ACC112 (cell line): ENCODE measurements around the gene ALDH1L1.
A peak's percentile ranks its signal among the peaks of the same experiment; 100 is the strongest.

ENCODE experiments used
- H2AFZ ChIP-seq: fragments of 200-600 bp; sonication (generic); one replicate; pipeline ENCODE4 v1.6.0; 2017; ENCODE audit warnings: antibody characterized with exemption, low read length; ENCODE audit not compliant: unreplicated experiment
- H3K27ac ChIP-seq: fragments of 200-600 bp; sonication (generic); 2 replicates; pipeline ENCODE4 v1.5.1; 2014; ENCODE audit warnings: low read depth, mild to moderate bottlenecking, antibody characterized with exemption, low read length, moderate library complexity
- H3K27me3 ChIP-seq: fragments of 200-600 bp; sonication (generic); 2 replicates; pipeline ENCODE4 v1.6.1; 2014; ENCODE audit warnings: mild to moderate bottlenecking, antibody characterized with exemption, low read length, moderate library complexity, mixed read lengths; ENCODE audit not compliant: insufficient read depth
- H3K36me3 ChIP-seq: fragments of 200-600 bp; sonication (generic); 2 replicates; pipeline ENCODE4 v1.6.1; 2016; ENCODE audit warnings: mild to moderate bottlenecking, antibody characterized with exemption, low read length, moderate library complexity, mixed read lengths; ENCODE audit not compliant: insufficient read depth
- H3K4me1 ChIP-seq: fragments of 200-600 bp; sonication (generic); one replicate; pipeline ENCODE4 v1.6.1; 2016; ENCODE audit warnings: low read length, mixed read lengths; ENCODE audit not compliant: insufficient read depth, unreplicated experiment, control insufficient read depth
- H3K4me3 ChIP-seq: fragments of 200-600 bp; sonication (generic); 2 replicates; pipeline ENCODE4 v1.5.1; 2014; ENCODE audit warnings: mild to moderate bottlenecking, low read depth, low read length
- H3K79me2 ChIP-seq: fragments of 200-600 bp; sonication (generic); one replicate; pipeline ENCODE4 v1.6.0; 2016; ENCODE audit warnings: low read length; ENCODE audit not compliant: control insufficient read depth, unreplicated experiment, insufficient read depth

The ALDH1L1 gene

GRCh38 chr3:126180477-126181397 lies at the start of gene ALDH1L1:
Gene ALDH1L1, minus strand, starts transcription at chr3:126180586. Its CDS starts 19,607 bp downstream, at chr3:126160979.
- Histone ChIP-seq H3K4me1 (peaks cover 8% of the 10 kb centered on the region), H3K27me3 (no peaks in the 10 kb centered on the region), H3K27ac (no peak within 1 kb of the TSS), H3K79me2 (no peaks in the 10 kb centered on the region), H3K4me3 (peak within 1 kb of the TSS; percentile 73), H3K36me3 (no peaks in the 10 kb centered on the region), H2AFZ (peak within 1 kb of the TSS; percentile 59)

GRCh38 chr3:126226374-126226773 lies 46.0 kb upstream of the ALDH1L1 start:
- no peaks in the 10 kb centered on the region for H3K79me2 ChIP-seq
- no peaks in the 10 kb centered on the region for H3K4me1 ChIP-seq
- H3K36me3 ChIP-seq, result no peaks in the 10 kb centered on the region
- H3K4me3 ChIP-seq, result no peak overlapping the region
- H2AFZ ChIP-seq, result no peak overlapping the region
- no peaks in the 10 kb centered on the region for H3K27me3 ChIP-seq
- H3K27ac ChIP-seq, result no peak overlapping the region

DNA sequence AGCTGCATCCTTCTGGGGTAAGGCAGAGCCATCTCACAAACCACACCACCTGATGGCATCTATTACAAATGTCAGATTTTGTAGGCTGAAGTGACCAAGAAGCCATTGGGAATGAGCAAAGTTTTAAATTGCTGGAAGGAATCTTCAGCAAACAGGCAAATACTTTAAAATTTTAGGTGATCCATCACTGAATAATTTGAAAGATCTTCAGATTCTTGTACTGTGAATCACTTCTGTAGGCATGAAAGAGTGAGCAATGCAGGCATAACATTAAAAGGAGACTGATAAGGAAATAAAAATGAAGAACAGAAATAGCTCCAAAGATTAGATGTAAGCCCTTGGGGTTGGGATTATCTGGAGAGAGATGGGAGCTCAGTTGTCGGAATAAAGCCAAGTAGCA lies 36.0 kb upstream of the ALDH1L1 start:
- no peaks in the 10 kb centered on the region for H3K36me3 ChIP-seq
- no peak overlapping the region for H2AFZ ChIP-seq
- H3K4me1 ChIP-seq, result peaks cover 16% of the 10 kb centered on the region
- no peaks in the 10 kb centered on the region for H3K79me2 ChIP-seq
- H3K27me3 ChIP-seq, result no peaks in the 10 kb centered on the region
- H3K27ac ChIP-seq, result 0 out of 2 replicates have a peak overlapping the region, but pooled peaks have one; percentile 35
- 0 out of 2 replicates have a peak overlapping the region, but pooled peaks have one; percentile 17 for H3K4me3 ChIP-seq

DNA sequence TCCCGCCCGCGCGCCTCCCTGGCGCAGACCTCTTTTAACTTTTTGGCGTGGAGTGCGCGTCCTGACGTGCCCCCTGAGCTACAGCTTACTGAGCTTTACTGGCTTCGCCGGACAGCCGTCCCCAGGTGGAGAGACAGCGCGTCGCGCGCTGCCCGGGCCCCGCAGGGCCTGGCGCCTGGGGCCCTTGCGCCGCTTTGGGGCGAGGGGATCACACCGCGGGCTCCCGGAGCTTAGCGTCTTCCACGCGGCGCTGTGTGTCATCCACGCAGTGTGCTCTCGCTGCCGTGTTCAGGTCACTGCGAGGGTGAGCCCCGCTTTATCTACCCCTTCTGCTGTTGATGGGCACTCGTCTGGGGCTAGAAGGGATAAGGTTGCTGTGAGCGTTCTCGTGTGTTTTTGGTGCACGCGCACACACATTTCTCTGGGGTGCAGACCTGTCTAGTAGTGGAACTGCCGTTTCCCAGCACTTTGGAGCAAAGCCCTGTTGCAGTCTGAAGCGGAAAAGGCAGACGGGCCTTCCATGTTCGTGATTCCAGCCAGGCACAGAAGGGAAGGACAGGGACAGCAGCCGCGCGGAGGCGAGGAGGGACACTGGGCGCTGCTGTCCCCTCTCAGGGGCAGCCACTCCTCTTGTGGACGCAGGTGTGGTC lies 33.1 kb upstream of the ALDH1L1 start:
- Histone ChIP-seq H3K36me3 (no peaks in the 10 kb centered on the region), H3K4me3 (peak overlapping the region; percentile 72), H3K79me2 (no peaks in the 10 kb centered on the region), H3K27me3 (no peaks in the 10 kb centered on the region), H2AFZ (peak overlapping the region; percentile 85), H3K4me1 (peaks cover 28% of the 10 kb centered on the region), H3K27ac (peak overlapping the region; percentile 29; the same call in 1 of the 2 replicates)

DNA sequence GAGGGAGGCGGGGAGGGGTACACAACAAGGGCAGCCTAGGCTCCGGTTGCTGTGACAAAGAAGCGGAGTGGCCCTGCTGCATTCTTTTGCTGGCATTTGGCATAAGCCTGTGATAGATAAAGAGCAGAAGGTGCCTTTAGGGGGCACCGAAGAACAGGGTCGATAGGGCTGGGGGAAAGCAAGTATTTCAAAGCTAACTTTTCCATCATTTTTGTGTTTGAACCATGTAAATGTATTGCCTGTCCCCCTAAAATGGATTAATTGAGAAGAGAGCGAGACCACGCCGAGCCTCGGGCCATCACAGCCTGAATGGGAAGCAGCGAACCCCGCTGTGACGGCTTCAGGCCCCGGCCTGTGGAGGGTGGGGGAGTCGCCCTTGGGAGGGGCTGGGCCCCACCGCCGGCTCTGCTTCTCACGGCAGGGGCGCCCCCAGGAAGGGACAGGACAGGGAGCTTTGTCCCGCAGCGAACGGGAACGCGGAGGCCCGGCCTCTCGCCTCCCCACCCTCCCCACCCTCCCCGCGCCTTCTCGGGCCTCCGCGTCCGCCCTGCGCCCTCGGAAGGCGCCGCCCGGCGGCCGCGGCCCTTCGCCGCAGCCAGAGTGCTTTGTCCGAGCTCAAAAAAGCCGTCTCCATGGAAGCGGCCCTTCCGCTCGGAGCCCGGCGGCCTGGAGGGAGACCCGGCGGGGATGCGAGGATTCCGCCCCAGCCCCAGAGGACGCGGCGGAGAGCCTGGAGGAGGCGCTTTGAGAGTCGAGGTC lies 32.4 kb upstream of the ALDH1L1 start:
- Histone ChIP-seq H3K36me3 (no peaks in the 10 kb centered on the region), H3K4me3 (peak overlapping the region; percentile 72), H3K27me3 (no peaks in the 10 kb centered on the region), H2AFZ (peak overlapping the region; percentile 85), H3K79me2 (no peaks in the 10 kb centered on the region), H3K27ac (peak overlapping the region; percentile 48; the same call in 1 of the 2 replicates), H3K4me1 (peaks cover 35% of the 10 kb centered on the region)

DNA sequence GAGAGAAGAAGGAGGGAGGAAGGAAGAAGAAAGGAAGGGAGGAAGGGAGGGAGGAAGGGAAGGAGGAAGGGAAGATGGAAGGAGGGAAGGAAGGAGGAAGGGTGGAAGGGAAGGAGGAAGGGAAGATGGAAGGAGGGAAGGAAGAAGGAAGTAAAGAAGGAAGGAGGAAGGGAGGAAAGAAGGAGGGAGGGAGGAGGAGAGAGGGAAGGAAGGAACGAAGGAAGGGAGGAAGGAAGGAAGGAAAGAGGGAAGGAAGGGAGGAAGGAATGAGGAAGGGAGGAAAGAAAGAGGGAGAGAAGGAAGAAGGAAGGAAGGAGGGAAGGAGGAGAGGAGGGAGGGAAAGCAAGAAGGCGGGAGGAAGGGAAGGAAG lies 31.8 kb upstream of the ALDH1L1 start:
- Histone ChIP-seq H3K4me1 (peaks cover 40% of the 10 kb centered on the region), H2AFZ (no peak overlapping the region), H3K36me3 (no peaks in the 10 kb centered on the region), H3K27me3 (no peaks in the 10 kb centered on the region), H3K4me3 (no peak overlapping the region), H3K27ac (no peak overlapping the region), H3K79me2 (no peaks in the 10 kb centered on the region)

DNA sequence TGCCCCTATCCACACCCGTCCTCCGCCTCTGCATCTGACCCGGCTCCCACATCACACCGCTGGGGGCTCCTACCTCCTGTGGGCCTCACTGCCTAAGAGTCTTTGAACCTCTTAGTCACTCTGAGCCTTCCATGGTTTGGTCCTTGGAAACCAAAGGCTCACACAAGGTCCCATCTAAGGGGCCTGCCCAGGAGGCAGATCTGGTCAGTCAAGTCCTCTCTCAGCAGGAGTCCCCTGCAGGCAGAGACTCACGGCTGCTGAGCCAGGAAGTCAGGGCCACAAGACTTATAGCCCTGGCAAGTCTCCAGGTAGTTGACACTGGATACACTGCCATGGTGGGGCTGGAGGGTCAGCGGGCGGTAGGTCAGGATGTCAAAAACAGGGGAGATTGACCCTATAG lies 31.2 kb upstream of the ALDH1L1 start:
- H3K36me3 ChIP-seq, result no peaks in the 10 kb centered on the region
- H2AFZ ChIP-seq, result no peak overlapping the region

GRCh38 chr3:126210606-126211005 lies 30.2 kb upstream of the ALDH1L1 start:
- Histone ChIP-seq H3K79me2 (no peaks in the 10 kb centered on the region), H3K27ac (no peak overlapping the region), H3K4me1 (peaks cover 41% of the 10 kb centered on the region), H2AFZ (no peak overlapping the region), H3K4me3 (no peak overlapping the region), H3K36me3 (no peaks in the 10 kb centered on the region), H3K27me3 (no peaks in the 10 kb centered on the region)

More for the DNA sequence above, 31.2 kb upstream of the ALDH1L1 start:
- Histone ChIP-seq H3K4me3 (no peak overlapping the region), H3K27ac (no peak overlapping the region), H3K27me3 (no peaks in the 10 kb centered on the region), H3K4me1 (peaks cover 42% of the 10 kb centered on the region), H3K79me2 (no peaks in the 10 kb centered on the region)

GRCh38 chr3:126209741-126210140 lies 29.4 kb upstream of the ALDH1L1 start:
- Histone ChIP-seq H3K4me1 (peaks cover 39% of the 10 kb centered on the region), H3K4me3 (no peak overlapping the region), H3K36me3 (no peaks in the 10 kb centered on the region), H3K79me2 (no peaks in the 10 kb centered on the region), H3K27me3 (no peaks in the 10 kb centered on the region), H2AFZ (peak overlapping the region; percentile 7), H3K27ac (no peak overlapping the region)

DNA sequence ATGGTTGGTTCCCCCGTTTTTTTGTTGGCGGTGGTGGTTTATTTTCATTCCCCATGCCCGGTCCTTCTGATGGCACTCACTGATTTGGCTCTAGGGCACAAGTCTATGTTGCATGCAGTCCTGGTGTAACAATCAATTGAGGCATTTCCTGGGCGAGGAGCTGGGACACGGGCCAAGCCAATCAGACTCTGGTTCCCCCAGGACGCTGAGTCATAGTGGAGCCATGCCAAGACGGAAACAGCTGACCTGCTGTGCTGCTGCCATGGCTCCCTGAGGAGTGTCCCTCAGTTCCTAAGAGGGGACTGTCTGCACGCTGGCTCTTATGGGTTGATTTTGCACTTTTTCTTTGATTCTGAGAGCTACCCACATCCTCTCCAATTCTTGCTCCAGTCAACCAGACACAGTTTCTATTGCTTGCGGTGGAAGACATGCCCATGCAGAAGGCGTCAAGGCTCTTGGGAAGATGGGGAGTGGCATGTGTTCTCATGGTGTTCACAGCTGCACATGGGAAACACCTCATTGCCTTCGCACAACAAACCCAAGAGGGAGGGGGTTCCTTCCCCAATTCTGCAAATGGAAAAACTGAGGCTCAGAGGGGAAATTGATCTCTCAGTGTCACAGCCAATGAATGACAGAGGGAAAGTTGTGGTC lies 28.3 kb upstream of the ALDH1L1 start:
- no peak overlapping the region for H2AFZ ChIP-seq
- H3K4me1 ChIP-seq, result peaks cover 39% of the 10 kb centered on the region
- peak overlapping the region; percentile 72 for H3K4me3 ChIP-seq
- no peaks in the 10 kb centered on the region for H3K36me3 ChIP-seq
- H3K79me2 ChIP-seq, result no peaks in the 10 kb centered on the region
- H3K27ac ChIP-seq, result peak overlapping the region; percentile 98
- no peaks in the 10 kb centered on the region for H3K27me3 ChIP-seq
